Mammary epithelial cell (primary cell): ENCODE data around the gene KSR1.

Experiments used
- EZH2 ChIP-seq: IDR thresholded peaks from 2 replicates; pipeline ENCODE4 v1.6.1; 2012; ENCODE audit warnings: low read length, inconsistent platforms, borderline replicate concordance
- TF ChIP-seq, protein P1 (sequence below), 2 donors: IDR thresholded peaks in 1 of 2; conservative IDR thresholded peaks in 1 of 2; 2 replicates each; pipeline ENCODE4 v1.5.1; 2011 to 2012; ENCODE audit warnings: inconsistent platforms in 2 of 2, low read length in 2 of 2, mild to moderate bottlenecking in 2 of 2, control low read depth in 1 of 2, low read depth in 1 of 2; ENCODE audit not compliant: insufficient read depth in 1 of 2; ENCODE audit errors: extremely low read depth in 1 of 2

DNA sequence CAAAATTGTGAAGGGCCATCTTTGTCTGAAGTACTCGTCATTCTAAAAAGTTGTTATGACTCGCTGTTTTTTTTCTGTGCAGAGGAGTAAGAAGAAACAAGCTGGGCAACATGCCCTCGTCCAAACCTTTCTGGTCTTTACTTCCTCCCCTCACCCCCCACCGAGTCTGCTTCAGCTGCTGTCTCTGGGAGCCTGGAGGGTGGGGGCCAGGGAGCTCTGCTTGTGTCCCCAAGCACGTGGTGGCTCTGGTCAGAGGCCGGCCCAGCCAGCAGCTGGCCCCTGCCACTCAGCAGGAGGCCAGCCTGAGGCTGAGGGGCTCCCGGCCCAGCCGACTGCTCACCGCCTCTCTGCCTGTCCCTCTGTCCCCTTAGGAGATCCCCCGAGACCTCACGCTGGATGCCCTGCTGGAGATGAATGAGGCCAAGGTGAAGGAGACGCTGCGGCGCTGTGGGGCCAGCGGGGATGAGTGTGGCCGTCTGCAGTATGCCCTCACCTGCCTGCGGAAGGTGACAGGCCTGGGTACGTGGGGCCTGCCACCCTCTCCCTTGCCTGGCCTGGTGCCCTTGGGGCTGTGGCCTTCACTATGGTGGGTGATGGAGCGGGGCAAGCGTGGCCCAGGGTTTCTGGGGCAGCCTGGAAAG, 121.0 kb downstream of the KSR1 start:
- no peak for TF ChIP-seq EZH2
- TF ChIP-seq, protein P1, sequence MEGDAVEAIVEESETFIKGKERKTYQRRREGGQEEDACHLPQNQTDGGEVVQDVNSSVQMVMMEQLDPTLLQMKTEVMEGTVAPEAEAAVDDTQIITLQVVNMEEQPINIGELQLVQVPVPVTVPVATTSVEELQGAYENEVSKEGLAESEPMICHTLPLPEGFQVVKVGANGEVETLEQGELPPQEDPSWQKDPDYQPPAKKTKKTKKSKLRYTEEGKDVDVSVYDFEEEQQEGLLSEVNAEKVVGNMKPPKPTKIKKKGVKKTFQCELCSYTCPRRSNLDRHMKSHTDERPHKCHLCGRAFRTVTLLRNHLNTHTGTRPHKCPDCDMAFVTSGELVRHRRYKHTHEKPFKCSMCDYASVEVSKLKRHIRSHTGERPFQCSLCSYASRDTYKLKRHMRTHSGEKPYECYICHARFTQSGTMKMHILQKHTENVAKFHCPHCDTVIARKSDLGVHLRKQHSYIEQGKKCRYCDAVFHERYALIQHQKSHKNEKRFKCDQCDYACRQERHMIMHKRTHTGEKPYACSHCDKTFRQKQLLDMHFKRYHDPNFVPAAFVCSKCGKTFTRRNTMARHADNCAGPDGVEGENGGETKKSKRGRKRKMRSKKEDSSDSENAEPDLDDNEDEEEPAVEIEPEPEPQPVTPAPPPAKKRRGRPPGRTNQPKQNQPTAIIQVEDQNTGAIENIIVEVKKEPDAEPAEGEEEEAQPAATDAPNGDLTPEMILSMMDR (conservative IDR thresholded peaks at IDR 0.05 in 1 of 2, IDR thresholded peaks at IDR 0.05 in 1 of 2; ENCODE audit: extremely low read depth in 1 of 2, insufficient read depth in 1 of 2, low read depth in 1 of 2, low read length in 2 of 2) = no peak
